AML-193 (cell line): ENCODE data around the gene TNIP2.
"Not testable (repeated sequence)": the region's sequence is repeated elsewhere in the genome, so short reads cannot be mapped to it uniquely, and the experiment has no call there.

Source experiments
- DNase-seq, 2 experiments: peaks; one replicate each; lab custom pipeline; 2025; lab: John Stamatoyannopoulos, UW

The TNIP2 gene

GRCh38 chr4:2745516-2745915 is 10.6 kb downstream of the TNIP2 start:
- DNase-seq, result no peak

- DNase-seq, result no peak
Observed at GRCh38 chr4:2744576-2745270, 11.4 kb downstream of the TNIP2 start.

DNA sequence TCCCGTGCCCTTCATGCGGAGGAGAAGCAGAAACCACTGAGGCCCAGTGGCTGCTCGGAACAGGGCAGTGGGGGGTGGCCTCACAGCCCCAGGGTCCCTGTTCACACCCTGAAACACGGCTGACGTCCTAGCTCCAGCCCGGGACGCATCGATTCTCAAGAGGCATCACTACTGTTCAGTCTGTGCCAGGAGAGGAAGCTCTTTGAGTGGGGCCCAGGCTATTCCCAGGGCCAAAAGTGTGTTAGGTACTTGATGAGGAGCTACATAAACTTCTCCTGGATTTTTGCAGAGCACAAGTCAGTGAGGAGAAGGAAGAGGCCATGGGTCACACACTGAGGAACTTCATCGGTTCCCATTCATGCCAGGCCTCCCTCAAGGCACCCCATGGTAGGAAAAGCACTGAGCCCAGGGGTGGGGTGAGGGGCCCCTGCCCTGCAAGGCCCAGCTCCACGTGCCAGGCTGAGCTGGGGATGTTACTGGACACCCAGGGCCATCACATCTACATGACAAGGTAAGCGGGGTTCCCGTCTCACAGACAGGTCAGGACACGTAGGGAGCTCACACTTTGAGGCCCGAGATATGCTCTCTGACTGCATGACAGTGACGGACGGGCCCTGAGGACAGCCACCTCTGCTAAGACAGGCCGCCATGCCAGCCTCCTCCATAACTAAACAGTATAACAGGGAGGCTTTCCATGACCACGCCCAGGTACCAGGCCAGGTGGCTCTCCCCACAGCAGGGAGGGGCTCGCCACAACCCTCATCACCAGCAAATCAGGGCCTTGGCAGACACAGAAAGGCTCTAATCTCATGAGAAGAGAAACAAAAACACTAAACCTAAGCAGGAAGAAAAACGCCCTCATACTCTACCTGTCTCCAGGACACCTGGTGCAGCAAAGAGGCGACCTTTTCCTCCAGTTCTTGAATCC is 12.4 kb downstream of the TNIP2 start:
- no peak for DNase-seq

DNA sequence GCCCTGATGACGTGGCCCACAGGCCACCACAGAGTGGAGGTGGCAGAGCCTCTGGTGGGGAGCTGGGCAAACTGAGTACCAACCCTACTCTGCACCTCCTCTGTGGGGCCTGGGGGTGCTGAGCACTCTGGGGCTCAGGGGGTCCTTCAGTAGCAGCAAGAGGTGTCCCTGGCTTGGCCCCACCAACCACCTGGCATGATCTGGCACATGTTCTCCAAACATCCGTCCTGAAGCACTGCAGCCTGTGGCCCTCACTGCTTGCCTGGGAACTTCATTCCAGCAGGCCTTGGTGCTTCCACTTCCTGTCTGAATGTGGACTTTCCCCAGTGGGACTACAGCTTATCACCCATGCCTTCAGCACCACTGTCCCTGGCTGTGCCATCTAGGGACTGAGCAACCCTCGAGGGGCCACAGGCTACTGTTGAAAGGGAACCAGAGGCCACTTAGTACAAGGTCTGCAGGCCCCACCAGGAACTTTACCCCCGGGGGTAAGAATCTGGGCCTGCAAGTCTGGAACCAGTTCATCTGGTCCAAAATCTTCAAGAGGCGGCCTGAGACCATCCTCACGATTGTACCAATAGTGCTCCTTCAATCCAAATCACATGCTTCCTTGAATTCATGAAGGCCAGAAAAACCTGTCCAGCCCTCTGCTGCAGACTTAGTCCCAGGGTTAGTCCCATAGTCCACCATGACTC is 13.2 kb downstream of the TNIP2 start:
- no peak for DNase-seq

DNA sequence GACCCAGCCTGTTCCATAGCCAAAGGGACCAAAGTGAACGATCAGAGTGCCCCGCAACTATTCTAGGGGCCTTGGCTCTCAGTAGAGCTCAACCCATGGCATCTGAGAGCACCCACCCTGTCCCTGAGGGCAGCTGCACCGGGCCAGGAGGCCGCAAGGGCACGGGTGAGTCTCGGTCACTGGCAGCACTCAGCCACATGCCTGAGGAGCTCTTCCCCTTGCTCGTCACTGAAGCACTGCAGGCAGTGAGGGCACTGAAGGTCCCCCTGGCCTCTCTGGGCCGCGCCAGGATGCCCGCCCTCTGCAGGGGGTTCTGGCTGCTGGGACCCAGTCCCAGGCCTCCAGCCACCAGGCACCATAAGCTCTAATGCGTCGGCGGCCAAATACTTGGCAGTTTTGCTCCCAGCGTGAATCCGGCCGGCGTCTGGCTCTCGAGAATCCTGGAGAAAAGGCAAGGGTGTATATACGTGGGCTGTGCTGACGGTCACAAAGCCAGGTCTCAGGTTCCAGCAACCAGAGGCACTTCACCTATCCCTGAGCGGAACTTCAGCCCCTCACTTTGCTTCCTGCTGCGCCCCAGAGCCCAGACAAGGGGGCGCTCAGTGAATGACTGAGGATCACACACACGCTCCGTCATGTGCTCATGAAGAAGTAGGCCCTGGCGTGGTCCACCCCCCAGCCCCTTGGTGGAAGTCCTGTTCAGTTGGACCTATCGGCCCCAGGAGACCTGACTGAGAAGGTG is 13.9 kb downstream of the TNIP2 start:
- DNase-seq, result no peak

- DNase-seq, result no peak
Observed at GRCh38 chr4:2741626-2742025, 14.5 kb downstream of the TNIP2 start.

DNA sequence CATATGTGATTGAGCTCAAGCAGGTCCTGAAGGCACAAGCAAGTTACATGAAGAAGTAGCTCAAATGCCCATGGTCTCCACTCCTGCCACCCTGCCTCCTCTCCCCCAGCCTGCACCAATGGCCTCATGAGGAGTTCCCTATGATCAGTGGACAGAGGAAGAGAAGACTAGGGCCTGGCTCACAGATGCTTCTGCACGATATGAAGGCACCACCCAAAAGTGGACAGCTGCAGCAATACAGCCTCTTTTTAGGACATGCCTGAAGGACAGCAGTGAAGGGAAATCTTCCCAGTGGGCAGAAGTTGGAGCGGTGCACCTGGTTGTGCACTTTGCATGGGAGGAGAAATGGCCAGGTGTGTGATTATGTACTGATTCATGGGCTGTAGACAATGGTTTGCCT is 17.8 kb downstream of the TNIP2 start:
- DNase-seq, result not testable (repeated sequence)

DNA sequence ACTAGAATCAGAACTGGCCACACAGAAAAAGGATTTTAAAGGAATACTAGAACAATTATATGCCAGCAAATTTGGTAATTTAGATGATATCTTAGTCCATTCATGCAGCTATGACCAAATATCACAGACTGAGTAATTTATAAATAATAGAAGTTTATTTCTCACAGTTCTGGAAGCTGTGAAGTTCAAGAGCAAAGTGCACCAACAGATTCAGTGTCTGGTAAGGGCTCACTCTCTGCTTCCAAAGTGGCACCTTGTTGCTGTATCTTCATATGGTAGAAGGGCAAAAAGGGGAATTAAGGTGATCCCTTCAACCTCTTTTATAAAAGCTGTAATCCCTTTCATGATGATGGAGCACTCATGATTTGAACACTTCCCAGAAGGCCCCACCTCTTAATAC is 20.3 kb downstream of the TNIP2 start:
- DNase-seq, result no peak

DNA sequence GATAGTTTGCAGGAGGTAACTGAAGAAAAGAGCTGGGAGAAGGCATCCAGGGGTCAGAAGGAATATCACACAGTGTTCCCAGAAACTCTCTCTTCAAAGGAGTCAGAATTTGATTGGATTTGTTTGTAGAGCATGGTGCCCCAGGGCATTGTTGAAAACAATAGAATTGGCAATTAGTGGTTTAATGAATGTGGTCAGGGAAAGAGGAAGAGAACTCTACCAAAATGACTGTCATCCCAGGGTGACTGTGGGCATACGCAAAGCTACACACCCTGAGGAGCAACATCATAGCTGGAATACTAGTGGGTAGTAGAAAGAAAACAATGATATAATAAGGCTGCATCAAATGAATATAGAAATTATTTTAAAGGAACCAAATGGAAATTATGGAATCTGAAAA is 21.5 kb downstream of the TNIP2 start:
- DNase-seq, result peak; percentile 23 to 25

DNA sequence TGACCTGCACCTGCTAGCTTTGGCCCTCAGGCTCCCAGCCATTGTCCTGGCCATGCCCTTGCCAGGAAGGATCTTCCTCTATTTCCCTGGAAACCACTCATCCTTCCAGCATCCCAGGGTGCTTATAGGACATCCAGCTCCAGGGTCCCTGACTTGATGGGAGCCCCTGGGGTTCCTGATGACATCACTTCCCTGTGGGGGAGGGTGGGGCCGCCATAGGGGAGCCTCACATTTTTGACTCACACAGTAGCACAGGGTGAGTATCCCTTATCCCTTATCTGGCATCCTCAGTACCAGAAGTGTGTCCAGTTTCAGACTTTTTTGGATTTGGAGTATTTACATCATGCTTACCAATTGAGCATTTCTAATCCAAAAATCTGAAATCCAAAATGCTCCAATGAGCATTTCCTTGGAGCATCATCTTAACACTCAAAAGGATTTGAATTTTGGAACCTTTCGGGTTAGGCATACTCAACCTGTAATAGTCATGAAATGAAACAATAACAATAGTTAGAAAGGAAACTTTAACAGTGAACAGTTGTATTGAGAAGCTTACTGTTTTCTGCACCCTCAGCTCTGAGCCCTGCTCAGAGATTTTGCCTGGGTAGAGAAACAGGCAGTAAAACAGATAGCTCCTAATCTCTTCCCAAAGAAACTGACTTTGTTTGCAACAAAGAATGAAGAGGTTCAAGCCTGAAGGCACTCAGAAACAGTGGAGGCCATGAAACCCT is 22.1 kb downstream of the TNIP2 start:
- no peak for DNase-seq

DNA sequence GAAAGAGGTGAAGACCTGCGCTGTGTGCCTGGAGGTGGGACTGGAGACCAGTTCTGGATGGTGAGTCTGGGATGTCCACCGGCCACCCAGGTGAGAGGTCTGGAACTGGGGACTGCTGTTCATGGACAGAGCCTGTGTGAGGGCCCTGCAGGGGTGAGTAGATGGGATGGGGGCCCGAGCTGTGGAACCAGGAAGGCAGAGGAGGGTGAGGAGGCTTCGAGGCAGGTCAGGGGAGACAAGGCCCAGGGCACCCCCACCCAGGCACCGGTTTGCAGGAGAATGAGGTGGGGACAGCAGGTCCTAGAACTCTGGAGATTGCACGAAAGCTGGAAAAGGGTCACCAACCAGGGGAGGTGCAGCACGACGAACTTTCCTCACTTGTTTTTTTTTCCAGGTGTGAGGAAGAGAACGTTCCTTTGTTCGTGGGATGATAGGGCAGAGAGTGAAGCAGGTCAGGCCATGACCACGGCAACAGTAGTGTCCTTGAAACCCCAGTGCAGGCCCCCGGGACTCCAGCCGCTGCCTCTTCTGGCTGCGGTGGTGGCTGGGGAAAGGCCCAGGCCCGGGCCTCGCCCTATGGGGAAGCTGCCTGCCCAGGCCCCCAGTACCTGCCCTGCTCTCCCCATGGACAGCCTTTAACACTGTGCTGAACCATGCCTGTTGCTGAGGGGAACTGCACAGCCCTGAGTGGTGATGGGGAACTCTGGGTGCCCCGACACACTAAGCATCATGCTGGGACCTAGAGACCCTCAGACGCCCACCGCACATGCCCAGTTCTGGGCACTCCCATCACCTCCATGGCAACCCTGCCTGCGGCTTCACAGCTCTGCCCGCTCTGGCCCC is 22.9 kb downstream of the TNIP2 start:
- no peak for DNase-seq

- DNase-seq, result no peak
Observed at GRCh38 chr4:2732526-2732925, 23.6 kb downstream of the TNIP2 start.

GRCh38 chr4:2731907-2732317 is 24.2 kb downstream of the TNIP2 start:
- no peak for DNase-seq

GRCh38 chr4:2729533-2729875 is 26.6 kb downstream of the TNIP2 start:
- DNase-seq, result no peak

DNA sequence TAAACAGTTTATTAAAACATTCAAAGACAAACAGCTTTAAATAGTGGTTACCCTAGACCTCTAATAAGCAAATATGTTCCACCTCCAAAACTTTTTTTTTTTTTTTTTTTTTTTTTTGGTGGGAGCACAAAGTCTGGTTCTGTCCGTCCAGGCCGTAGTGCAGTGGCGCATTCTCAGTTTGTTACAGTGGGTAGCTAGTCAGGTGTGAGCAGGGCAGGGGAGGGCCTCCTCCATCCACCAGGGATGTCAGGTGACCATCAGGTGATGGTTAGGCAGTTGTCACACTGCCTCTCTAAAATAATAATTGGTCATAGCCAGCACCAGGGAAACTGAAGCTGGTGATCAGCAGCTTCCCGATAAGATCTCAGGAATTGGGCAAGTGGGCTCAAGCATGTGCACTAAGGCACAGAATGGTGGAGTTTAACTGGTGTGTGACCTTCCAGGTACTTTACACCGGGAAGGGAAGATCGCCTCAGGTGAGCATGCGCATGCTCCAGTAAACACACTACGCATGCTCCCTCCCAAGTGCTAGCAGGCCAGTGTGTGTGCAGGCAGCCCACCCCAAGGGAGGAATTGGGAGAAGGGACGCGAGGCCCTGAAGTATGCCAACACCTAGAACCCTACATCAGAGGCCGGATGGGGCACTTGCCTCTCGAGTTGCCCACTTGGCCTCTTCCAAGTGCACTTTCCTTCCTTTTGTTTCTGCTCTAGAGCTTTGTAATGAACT is 27.2 kb downstream of the TNIP2 start:
- no peak for DNase-seq

DNA sequence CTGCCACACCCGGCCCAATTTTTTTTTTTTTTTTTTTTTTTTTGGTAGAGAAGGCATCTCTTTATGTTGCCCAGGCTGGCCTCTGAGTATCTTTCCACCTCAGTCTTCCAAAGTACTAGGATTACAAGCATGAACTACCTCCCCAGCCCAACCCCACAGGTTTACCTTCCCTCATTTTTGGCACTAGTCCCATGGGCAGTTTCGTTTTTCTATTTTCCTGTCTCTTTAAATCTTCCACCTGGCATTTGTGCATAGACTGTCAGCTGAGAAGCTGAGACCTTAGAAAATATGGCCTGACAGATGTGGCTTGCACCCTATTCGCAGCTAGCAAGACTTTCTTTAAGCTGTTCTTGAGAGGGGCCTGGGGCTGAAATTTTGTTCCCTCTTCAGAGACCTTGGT is 27.9 kb downstream of the TNIP2 start:
- no peak for DNase-seq

DNA sequence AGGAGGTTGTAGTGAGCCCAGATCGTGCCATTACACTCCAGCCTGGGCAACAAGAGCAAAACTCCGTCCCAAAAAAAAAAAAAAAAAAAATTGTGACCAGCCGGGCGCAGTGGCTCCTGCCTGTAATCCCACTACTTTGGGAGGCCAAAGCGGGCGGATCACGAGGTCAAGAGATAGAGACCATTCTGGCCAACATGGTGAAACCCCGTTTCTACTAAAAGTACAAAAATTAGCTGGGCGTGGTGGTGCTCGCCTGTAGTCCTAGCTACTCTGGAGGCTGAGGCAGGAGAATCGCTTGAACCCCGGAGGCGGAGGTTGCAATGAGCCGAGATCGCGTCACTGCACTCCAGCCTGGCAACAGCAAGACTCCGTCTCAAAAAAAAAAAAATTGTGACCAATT is 29.3 kb downstream of the TNIP2 start:
- not testable (repeated sequence) for DNase-seq

GRCh38 chr4:2725380-2725779 is 30.8 kb downstream of the TNIP2 start:
- no peak for DNase-seq

GRCh38 chr4:2723751-2724150 is 32.4 kb downstream of the TNIP2 start:
- no peak for DNase-seq

GRCh38 chr4:2722033-2722432 is 34.1 kb downstream of the TNIP2 start:
- DNase-seq, result no peak
